ENCODE data around the gene UCN2. TPM values are rescaled to one million over a fixed set of nuclear protein-coding genes. Genes with fewer than 3 reads are reported as not detected.

UCN2 gene
- total and polyA plus RNA-seq, 2 of the 4 experiments (the other 2 are of a cell fraction), result 0.54 to 2.7 TPM

DNA sequence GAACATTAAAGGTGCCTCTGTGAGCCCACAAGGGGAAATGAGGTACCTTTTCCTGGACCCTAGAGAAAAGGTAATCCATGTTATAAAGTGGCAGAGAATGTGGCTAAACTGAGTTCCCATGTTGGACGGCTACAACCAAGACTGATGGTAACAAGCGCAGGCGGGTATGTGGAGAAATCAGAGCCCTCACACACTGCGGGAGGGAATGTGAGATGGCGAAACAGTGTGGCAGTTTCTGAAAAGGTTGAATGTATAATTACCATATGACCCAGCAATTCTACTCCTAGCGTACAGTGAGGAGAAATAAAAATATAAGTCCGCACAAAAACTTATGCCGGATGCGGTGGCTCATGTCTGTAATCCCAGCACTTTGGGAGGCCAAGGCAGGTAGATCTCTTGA is 35.5 kb downstream of the UCN2 start:
- Histone ChIP-seq H2BK20ac (ENCODE audit: low read depth, low read length) (no peak overlapping the region), H3K79me1 (ENCODE audit: low read depth in 1 of 2, low read length in 2 of 2) (peaks cover 0 to 4% of the 10 kb centered on the region in 2 experiments; a peak in 2 of 4 replicates), H2AK9ac (replicated peaks; ENCODE audit: low read depth, low read length, poor library complexity) (no peak overlapping the region), H3K4me1 (ENCODE audit: control insufficient read depth, insufficient read depth, low read length) (no peaks in the 10 kb centered on the region), H3K18ac (ENCODE audit: low read depth, low read length) (no peak overlapping the region), H3K56ac (ENCODE audit: extremely low read depth, insufficient read depth, low read length) (no peak overlapping the region), H3K27me3 (ENCODE audit: control insufficient read depth, insufficient read depth, low read length) (no peaks in the 10 kb centered on the region), H4K8ac (ENCODE audit: low read depth in 2 of 2, low read length in 2 of 2) (no peak overlapping the region), H4K91ac (ENCODE audit: insufficient read depth, low read depth, low read length) (no peak overlapping the region), H4K20me1 (ENCODE audit: insufficient read depth, low read length) (no peaks in the 10 kb centered on the region), H2BK15ac (ENCODE audit: low read depth, low read length) (no peak overlapping the region), H3K4me3 (ENCODE audit: insufficient read depth, low read depth, low read length) (no peak overlapping the region), H2BK120ac (ENCODE audit: low read depth, low read length) (no peak overlapping the region), H3K4ac (ENCODE audit: low read depth, low read length) (no peak overlapping the region), H2AK5ac (ENCODE audit: low read depth, low read length) (no peak overlapping the region), H3K27ac (ENCODE audit: insufficient read depth, low read length) (no peak overlapping the region), H3K9me1 (ENCODE audit: insufficient read depth, low read length) (0 out of 2 replicates have a peak, but pooled peaks cover 3% of the 10 kb centered on the region), H4K5ac (ENCODE audit: low read depth, low read length) (no peak overlapping the region), H3K4me2 (ENCODE audit: low read depth, low read length) (no peak overlapping the region), H3K9me3 (ENCODE audit: control insufficient read depth, insufficient read depth, low read length) (no peaks in the 10 kb centered on the region), H3K14ac (replicated peaks; ENCODE audit: low read depth, low read length) (no peak overlapping the region), H3K23ac (ENCODE audit: low read depth, low read length) (no peak overlapping the region), H2AFZ (replicated peaks; ENCODE audit: low read length, poor library complexity) (no peak overlapping the region), H2BK5ac (ENCODE audit: low read depth, low read length, poor library complexity, severe bottlenecking) (no peak overlapping the region), H3K9ac (ENCODE audit: low read depth, low read length) (no peak overlapping the region), H3K36me3 (ENCODE audit: control insufficient read depth, insufficient read depth, low read length) (peaks cover 18% of the 10 kb centered on the region)
- WGBS, 2 experiments (ENCODE audit: extremely low coverage in 2 of 2, insufficient read length in 1 of 2), result 100% methylated on average over 3 of the region's 9 CpGs; no CpG with 5 or more reads in 1 of the 2 experiments
- BruUV-seq (replicated peaks), result no TSS peak
- ATAC-seq (ENCODE audit: low read depth), result no peak
- POLR2A ChIA-PET (ENCODE audit: unreplicated experiment), result no interaction called here
- CTCF ChIA-PET, result interaction anchor here (0.7 kb wide), 1 partner anchor 55 kb away, joined by 4 read pairs; no protein-coding TSS in a partner anchor
- intact Hi-C loops (cut with micrococcal nuclease) (no loop called here), dilution Hi-C loops (cut with HindIII; ENCODE audit: low sequenced_read_pairs, unreplicated experiment) (no loop called here), in situ Hi-C loops (cut with MboI; ENCODE audit: low sequenced_read_pairs) (no loop called here)
- TF ChIP-seq MXI1 (IDR thresholded peaks at IDR 0.05; ENCODE audit: borderline replicate concordance, low read depth, low read length) (no peak), RCOR1 (IDR thresholded peaks at IDR 0.05; ENCODE audit: insufficient replicate concordance, low read length) (no peak), SMC3 (IDR thresholded peaks at IDR 0.05; ENCODE audit: low read depth, low read length) (no peak), MAZ (IDR thresholded peaks at IDR 0.05; ENCODE audit: borderline replicate concordance, low read depth, low read length) (no peak), BHLHE40 (IDR thresholded peaks at IDR 0.05; ENCODE audit: low read depth, low read length) (no peak), FOS (IDR thresholded peaks at IDR 0.05; ENCODE audit: low read depth, low read length) (no peak), RAD21 (IDR thresholded peaks at IDR 0.05; ENCODE audit: low read length) (no peak), RFX5 (IDR thresholded peaks at IDR 0.05; ENCODE audit: low read depth, low read length) (no peak), CHD1 (IDR thresholded peaks at IDR 0.05; ENCODE audit: low read depth, low read length) (no peak), NFE2L2 (IDR thresholded peaks at IDR 0.05; ENCODE audit: low read depth, low read length) (no peak), POLR2A (IDR thresholded peaks at IDR 0.05; ENCODE audit: low read depth, low read length) (no peak)
- TF ChIP-seq, protein P1, sequence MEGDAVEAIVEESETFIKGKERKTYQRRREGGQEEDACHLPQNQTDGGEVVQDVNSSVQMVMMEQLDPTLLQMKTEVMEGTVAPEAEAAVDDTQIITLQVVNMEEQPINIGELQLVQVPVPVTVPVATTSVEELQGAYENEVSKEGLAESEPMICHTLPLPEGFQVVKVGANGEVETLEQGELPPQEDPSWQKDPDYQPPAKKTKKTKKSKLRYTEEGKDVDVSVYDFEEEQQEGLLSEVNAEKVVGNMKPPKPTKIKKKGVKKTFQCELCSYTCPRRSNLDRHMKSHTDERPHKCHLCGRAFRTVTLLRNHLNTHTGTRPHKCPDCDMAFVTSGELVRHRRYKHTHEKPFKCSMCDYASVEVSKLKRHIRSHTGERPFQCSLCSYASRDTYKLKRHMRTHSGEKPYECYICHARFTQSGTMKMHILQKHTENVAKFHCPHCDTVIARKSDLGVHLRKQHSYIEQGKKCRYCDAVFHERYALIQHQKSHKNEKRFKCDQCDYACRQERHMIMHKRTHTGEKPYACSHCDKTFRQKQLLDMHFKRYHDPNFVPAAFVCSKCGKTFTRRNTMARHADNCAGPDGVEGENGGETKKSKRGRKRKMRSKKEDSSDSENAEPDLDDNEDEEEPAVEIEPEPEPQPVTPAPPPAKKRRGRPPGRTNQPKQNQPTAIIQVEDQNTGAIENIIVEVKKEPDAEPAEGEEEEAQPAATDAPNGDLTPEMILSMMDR (conservative IDR thresholded peaks at IDR 0.05; ENCODE audit: low read depth, low read length), result no peak
- TF ChIP-seq, protein P2, sequence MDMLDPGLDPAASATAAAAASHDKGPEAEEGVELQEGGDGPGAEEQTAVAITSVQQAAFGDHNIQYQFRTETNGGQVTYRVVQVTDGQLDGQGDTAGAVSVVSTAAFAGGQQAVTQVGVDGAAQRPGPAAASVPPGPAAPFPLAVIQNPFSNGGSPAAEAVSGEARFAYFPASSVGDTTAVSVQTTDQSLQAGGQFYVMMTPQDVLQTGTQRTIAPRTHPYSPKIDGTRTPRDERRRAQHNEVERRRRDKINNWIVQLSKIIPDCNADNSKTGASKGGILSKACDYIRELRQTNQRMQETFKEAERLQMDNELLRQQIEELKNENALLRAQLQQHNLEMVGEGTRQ (IDR thresholded peaks at IDR 0.05; ENCODE audit: low read depth, low read length), result no peak
- no peak for DNase-seq
